Neural progenitor cell (in vitro differentiated cells): ENCODE data around the gene MAD1L1.

Experiments
- CTCF ChIP-seq: fragments of 200-600 bp; sonication (generic); IDR thresholded peaks from 2 replicates; pipeline ENCODE4 v1.5.1; 2017; ENCODE audit warnings: antibody characterized with exemption, mild to moderate bottlenecking
- EZH2 ChIP-seq: fragments of 200-600 bp; sonication (generic); IDR thresholded peaks from 2 replicates; pipeline ENCODE4 v1.6.1; 2017; ENCODE audit warnings: antibody characterized with exemption, mild to moderate bottlenecking, moderate library complexity

GRCh38 chr7:2243458-2243857 is 10.7 kb upstream of the MAD1L1 start:
- TF ChIP-seq EZH2 (no peak), CTCF (no peak)
